Activated CD4-positive, alpha-beta T cell treated with anti-CD3 and anti-CD28 coated beads for 48 hours (primary cell): ENCODE data around the gene DMRT1.

ENCODE experiments used
- DNase-seq: peaks from one replicate; pipeline ENCODE4 v3.0.0-alpha.2; 2020

The DMRT1 gene

GRCh38 chr9:1005043-1005667 lies 163.7 kb downstream of the DMRT1 start:
- peak; percentile 14 for DNase-seq

- DNase-seq, result no peak
Observed at GRCh38 chr9:1007312-1007711, 165.8 kb downstream of the DMRT1 start.

- DNase-seq, result no peak
Observed at GRCh38 chr9:1008216-1008615, 166.7 kb downstream of the DMRT1 start.

- DNase-seq, result peak; percentile 86
Observed at GRCh38 chr9:1009101-1009707, 167.7 kb downstream of the DMRT1 start.

- DNase-seq, result no peak
Observed at GRCh38 chr9:1013021-1013420, 171.5 kb downstream of the DMRT1 start.

- no peak for DNase-seq
Observed at GRCh38 chr9:1014225-1014624, 172.7 kb downstream of the DMRT1 start.

GRCh38 chr9:1014640-1015039 lies 173.1 kb downstream of the DMRT1 start:
- no peak for DNase-seq

GRCh38 chr9:1018121-1018520 lies 176.6 kb downstream of the DMRT1 start:
- DNase-seq, result peak; percentile 32
